ENCODE data around the gene CD302. TPM values are rescaled to one million over a fixed set of nuclear protein-coding genes. Genes with fewer than 3 reads are reported as not detected.

Gene CD302
- total RNA-seq, 4 donors from 2014 or later: 12.7 to 35.9 (median 19.1) TPM

DNA sequence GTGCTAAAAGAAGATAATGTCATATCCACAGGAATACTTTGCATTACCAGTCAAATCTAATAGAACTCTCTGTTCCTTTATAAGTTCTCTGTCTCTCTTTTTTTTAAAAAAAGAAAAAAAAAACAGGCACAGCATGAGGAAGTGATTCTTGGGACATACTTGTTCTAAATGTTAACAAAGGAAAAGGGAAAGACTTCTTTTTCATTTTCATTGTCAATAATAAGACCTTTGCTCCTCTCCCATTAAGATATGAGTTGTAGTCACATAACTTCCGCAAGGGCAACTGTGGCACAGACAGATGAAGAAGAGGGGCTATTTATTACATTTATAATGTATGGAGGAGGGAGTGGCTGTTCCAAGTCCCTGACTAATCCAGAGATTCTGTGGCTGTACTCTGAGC is 4.7 kb downstream of the CD302 start:
- Histone ChIP-seq H3K4me3 (no peak overlapping the region), H3K4me1 (peaks cover 6 to 33% (median 10%) of the 10 kb centered on the region in 4 donors), H3K27ac (peak overlapping the region in 3 of 4 donors; percentile 3 to 28 (median 22)), H3K9me3 (no peaks in the 10 kb centered on the region), H3K36me3 (no peaks in the 10 kb centered on the region), H3K27me3 (no peaks in the 10 kb centered on the region)
- in situ Hi-C loops (cut with MboI; ENCODE audit: low pct_ligation_motif_present in 1 of 4, low pct_unique_long_range_greater_than_20kb in 1 of 4, low sequenced_read_pairs in 3 of 4): no loop called here
- intact Hi-C loops (cut with DNase I; ENCODE audit: low total_unique reads): no loop called here
- TF ChIP-seq POLR2AphosphoS5 (IDR thresholded peaks at IDR 0.05): no peak
- TF ChIP-seq EP300 (IDR thresholded peaks at IDR 0.05; ENCODE audit: low read depth): no peak
- TF ChIP-seq POLR2A (IDR thresholded peaks at IDR 0.05): no peak
- TF ChIP-seq, protein P1, sequence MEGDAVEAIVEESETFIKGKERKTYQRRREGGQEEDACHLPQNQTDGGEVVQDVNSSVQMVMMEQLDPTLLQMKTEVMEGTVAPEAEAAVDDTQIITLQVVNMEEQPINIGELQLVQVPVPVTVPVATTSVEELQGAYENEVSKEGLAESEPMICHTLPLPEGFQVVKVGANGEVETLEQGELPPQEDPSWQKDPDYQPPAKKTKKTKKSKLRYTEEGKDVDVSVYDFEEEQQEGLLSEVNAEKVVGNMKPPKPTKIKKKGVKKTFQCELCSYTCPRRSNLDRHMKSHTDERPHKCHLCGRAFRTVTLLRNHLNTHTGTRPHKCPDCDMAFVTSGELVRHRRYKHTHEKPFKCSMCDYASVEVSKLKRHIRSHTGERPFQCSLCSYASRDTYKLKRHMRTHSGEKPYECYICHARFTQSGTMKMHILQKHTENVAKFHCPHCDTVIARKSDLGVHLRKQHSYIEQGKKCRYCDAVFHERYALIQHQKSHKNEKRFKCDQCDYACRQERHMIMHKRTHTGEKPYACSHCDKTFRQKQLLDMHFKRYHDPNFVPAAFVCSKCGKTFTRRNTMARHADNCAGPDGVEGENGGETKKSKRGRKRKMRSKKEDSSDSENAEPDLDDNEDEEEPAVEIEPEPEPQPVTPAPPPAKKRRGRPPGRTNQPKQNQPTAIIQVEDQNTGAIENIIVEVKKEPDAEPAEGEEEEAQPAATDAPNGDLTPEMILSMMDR (IDR thresholded peaks at IDR 0.05): no peak
- no peak for DNase-seq
- WGBS, 2 donors (ENCODE audit: low coverage in 1 of 2): 86 to 88% methylated on average over 1 of the region's 1 CpG

DNA sequence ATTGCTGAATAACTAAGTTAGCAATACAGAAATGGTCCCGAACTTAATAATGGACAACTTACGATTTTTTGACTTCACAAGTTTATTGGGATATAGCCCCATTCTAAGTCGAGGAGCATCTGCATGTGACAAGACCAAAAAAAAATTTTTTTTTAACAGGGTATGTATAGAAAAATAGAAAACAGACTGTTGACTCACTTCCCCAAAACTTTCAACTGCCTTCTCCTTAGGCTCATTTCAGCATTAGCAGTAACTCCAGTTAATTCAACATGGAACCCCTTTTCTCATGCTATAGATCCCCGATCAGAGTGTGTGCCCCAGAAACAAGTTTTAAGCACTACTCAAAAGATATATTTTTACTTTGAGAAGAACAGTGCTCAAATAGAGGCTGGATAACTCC is 5.4 kb downstream of the CD302 start:
- 88 to 89% methylated on average over 4 of the region's 4 CpGs for WGBS, 2 donors (ENCODE audit: low coverage in 1 of 2)
- in situ Hi-C loops (cut with MboI; ENCODE audit: low pct_ligation_motif_present in 1 of 4, low pct_unique_long_range_greater_than_20kb in 1 of 4, low sequenced_read_pairs in 3 of 4): no loop called here
- no peak overlapping the region for H3K4me3 ChIP-seq
- no peaks in the 10 kb centered on the region for H3K9me3 ChIP-seq
- no peaks in the 10 kb centered on the region for H3K27me3 ChIP-seq
- intact Hi-C loops (cut with DNase I; ENCODE audit: low total_unique reads): no loop called here
- H3K27ac ChIP-seq: peak overlapping the region in 2 of 4 donors; percentile 3 to 6
- no peaks in the 10 kb centered on the region for H3K36me3 ChIP-seq
- no peak for DNase-seq
- TF ChIP-seq EP300 (IDR thresholded peaks at IDR 0.05; ENCODE audit: low read depth): no peak
- no peak for TF ChIP-seq POLR2A (IDR thresholded peaks at IDR 0.05)
- TF ChIP-seq, protein P1 (IDR thresholded peaks at IDR 0.05): no peak
- no peak for TF ChIP-seq POLR2AphosphoS5 (IDR thresholded peaks at IDR 0.05)
- H3K4me1 ChIP-seq: peaks cover 6 to 39% (median 13%) of the 10 kb centered on the region in 4 donors

DNA sequence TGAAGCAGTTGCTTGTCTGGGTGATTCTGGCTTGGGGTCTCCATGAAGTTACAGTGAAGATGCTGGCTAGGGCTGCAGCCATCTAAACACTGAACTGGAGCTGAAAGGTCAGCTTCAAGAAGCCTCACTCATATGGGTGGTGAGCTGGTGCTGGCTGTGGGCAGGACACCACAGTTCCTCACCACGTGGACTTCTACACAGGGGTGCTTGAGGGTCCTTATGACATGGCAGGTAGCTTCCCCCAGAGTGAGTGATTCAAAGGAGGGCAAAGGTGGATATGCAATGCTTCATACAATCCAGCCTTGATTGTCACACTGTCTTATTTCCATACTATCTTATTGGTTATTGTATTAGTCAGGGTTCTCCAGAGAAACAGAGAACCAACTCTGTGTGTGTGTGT is 6.0 kb downstream of the CD302 start:
- no peak for DNase-seq
- in situ Hi-C loops (cut with MboI; ENCODE audit: low pct_ligation_motif_present in 1 of 4, low pct_unique_long_range_greater_than_20kb in 1 of 4, low sequenced_read_pairs in 3 of 4) (no loop called here), intact Hi-C loops (cut with DNase I; ENCODE audit: low total_unique reads) (no loop called here)
- no peaks in the 10 kb centered on the region for H3K27me3 ChIP-seq
- no peaks in the 10 kb centered on the region for H3K9me3 ChIP-seq
- WGBS, 2 donors (ENCODE audit: low coverage in 1 of 2): 74% methylated on average over 1 of the region's 1 CpG; no CpG with 5 or more reads in 1 of the 2 donors
- no peaks in the 10 kb centered on the region for H3K36me3 ChIP-seq
- H3K4me3 ChIP-seq: no peak overlapping the region
- TF ChIP-seq, protein P1 (IDR thresholded peaks at IDR 0.05): no peak
- TF ChIP-seq POLR2AphosphoS5 (IDR thresholded peaks at IDR 0.05): no peak
- no peak for TF ChIP-seq POLR2A (IDR thresholded peaks at IDR 0.05)
- no peak for TF ChIP-seq EP300 (IDR thresholded peaks at IDR 0.05; ENCODE audit: low read depth)
- no peak overlapping the region for H3K27ac ChIP-seq
- H3K4me1 ChIP-seq: peaks cover 6 to 40% (median 15%) of the 10 kb centered on the region in 4 donors

DNA sequence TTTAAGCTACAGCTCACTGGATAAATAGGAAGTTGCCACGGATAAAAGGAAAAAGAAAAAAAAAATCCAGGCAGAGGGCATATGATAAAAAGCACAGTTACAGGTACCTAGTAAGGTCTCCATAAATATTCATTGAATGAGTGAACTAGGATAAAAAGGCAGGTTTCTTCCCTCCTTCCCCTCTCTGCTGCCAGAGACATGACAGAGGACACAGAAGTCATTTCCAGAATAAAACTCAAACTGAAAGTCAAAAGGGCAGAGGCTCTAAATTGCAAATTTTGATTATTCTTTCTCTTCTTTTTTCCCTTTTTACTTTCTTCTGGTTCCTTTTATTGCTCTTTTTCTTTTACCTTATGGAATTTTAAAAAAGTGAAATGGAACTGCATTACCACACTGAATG is 7.7 kb downstream of the CD302 start:
- no peak for DNase-seq
- H3K4me1 ChIP-seq: peaks cover 0 to 29% (median 11%) of the 10 kb centered on the region in 4 donors

More for the DNA sequence above, 7.7 kb downstream of the CD302 start:
- Histone ChIP-seq H3K27ac (no peak overlapping the region), H3K9me3 (no peaks in the 10 kb centered on the region), H3K36me3 (no peaks in the 10 kb centered on the region), H3K27me3 (no peaks in the 10 kb centered on the region), H3K4me3 (no peak overlapping the region)
- WGBS, 2 donors (ENCODE audit: low coverage in 1 of 2): 50 to 52% methylated on average over 1 of the region's 1 CpG
- intact Hi-C loops (cut with DNase I; ENCODE audit: low total_unique reads): no loop called here
- in situ Hi-C loops (cut with MboI; ENCODE audit: low pct_ligation_motif_present in 1 of 4, low pct_unique_long_range_greater_than_20kb in 1 of 4, low sequenced_read_pairs in 3 of 4): no loop called here
- TF ChIP-seq POLR2A (IDR thresholded peaks at IDR 0.05) (no peak), POLR2AphosphoS5 (IDR thresholded peaks at IDR 0.05) (no peak), EP300 (IDR thresholded peaks at IDR 0.05; ENCODE audit: low read depth) (no peak)
- TF ChIP-seq, protein P1 (IDR thresholded peaks at IDR 0.05): no peak

Data from transverse colon (tissue), 4 donors.